ENCODE results near the gene ATF7.
"Not testable (repeated sequence)": the region's sequence is repeated elsewhere in the genome, so short reads cannot be mapped to it uniquely, and the experiment has no call there.

ATF7 gene

GRCh38 chr12:53623548-53624385 is 2.4 kb downstream of the ATF7 start:
- H3K4me3 Mint-ChIP-seq = peak overlapping the region; percentile 36 to 98
- peaks cover 17% of the 10 kb centered on the region for H3K36me3 Mint-ChIP-seq (ENCODE audit: insufficient read depth)
- H3K9me3 Mint-ChIP-seq = no peaks in the 10 kb centered on the region
- H3K27me3 Mint-ChIP-seq = no peaks in the 10 kb centered on the region
- DNase-seq (no peak), ATAC-seq (replicated peaks) (no peak)
- peaks cover 15 to 43% of the 10 kb centered on the region in 2 donors for H3K4me1 Mint-ChIP-seq (ENCODE audit: low read depth in 2 of 2)
- H3K27ac Mint-ChIP-seq = peak overlapping the region; percentile 5 to 65

DNA sequence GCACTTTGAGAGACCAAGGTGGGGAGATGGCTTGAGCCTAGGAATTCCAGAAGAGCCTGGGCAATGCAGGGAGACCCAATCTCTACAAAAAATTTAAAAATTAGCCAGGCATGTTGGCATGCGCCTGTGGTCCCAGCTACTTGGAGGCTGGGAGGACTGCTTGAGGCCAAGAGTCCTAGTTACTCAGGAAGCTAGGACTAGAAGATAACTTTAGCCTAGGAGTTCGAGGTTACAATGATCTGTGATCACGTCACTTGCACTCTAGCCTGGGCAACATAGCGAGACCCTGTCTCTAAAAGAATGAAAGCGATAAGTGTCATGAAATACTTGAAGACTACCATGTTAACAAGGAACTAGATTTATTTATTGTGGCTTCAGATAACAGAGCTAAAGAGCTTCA is 3.5 kb downstream of the ATF7 start:
- no peak overlapping the region for H3K27ac Mint-ChIP-seq
- H3K9me3 Mint-ChIP-seq = no peaks in the 10 kb centered on the region
- H3K4me1 Mint-ChIP-seq (ENCODE audit: low read depth in 2 of 2) = peaks cover 23 to 52% of the 10 kb centered on the region in 2 donors
- peaks cover 17% of the 10 kb centered on the region for H3K36me3 Mint-ChIP-seq (ENCODE audit: insufficient read depth)
- no peak overlapping the region for H3K4me3 Mint-ChIP-seq
- DNase-seq (no peak), ATAC-seq (replicated peaks) (no peak)
- no peaks in the 10 kb centered on the region for H3K27me3 Mint-ChIP-seq

DNA sequence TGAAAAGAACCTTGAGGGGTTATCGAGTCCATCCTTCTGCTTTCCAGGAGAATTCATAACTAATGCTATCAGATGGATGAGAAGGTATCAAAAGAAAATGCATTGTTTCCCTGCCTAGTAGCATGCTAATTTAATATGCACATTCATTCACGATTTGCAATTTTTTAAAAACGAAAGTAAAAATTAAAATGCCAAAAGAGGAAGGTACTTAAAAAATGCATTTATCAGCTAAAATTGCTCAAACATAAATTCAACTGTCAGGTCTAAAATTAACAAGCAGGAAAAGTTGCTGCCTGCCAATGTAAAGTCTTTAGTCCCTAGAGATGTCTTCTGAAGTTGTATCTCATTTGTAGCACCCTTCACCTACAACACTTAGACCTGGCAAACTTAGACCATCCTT is 7.9 kb downstream of the ATF7 start:
- Mint-ChIP-seq H3K36me3 (ENCODE audit: insufficient read depth) (peaks cover 10% of the 10 kb centered on the region), H3K9me3 (no peaks in the 10 kb centered on the region), H3K27ac (peak overlapping the region; percentile 84 to 93), H3K27me3 (no peaks in the 10 kb centered on the region), H3K4me1 (ENCODE audit: low read depth in 2 of 2) (peaks cover 9 to 32% of the 10 kb centered on the region in 2 donors), H3K4me3 (peak overlapping the region; percentile 45 to 77)
- no peak for DNase-seq
- ATAC-seq (replicated peaks) = no peak

GRCh38 chr12:53617700-53618099 is 8.5 kb downstream of the ATF7 start:
- H3K27ac Mint-ChIP-seq = peak overlapping the region; percentile 84 to 93
- H3K4me1 Mint-ChIP-seq (ENCODE audit: low read depth in 2 of 2) = peaks cover 9 to 27% of the 10 kb centered on the region in 2 donors
- no peak for DNase-seq
- H3K36me3 Mint-ChIP-seq (ENCODE audit: insufficient read depth) = peaks cover 10% of the 10 kb centered on the region
- H3K4me3 Mint-ChIP-seq = peak overlapping the region; percentile 45 to 77
- no peaks in the 10 kb centered on the region for H3K9me3 Mint-ChIP-seq
- H3K27me3 Mint-ChIP-seq = no peaks in the 10 kb centered on the region
- no peak for ATAC-seq (replicated peaks)

DNA sequence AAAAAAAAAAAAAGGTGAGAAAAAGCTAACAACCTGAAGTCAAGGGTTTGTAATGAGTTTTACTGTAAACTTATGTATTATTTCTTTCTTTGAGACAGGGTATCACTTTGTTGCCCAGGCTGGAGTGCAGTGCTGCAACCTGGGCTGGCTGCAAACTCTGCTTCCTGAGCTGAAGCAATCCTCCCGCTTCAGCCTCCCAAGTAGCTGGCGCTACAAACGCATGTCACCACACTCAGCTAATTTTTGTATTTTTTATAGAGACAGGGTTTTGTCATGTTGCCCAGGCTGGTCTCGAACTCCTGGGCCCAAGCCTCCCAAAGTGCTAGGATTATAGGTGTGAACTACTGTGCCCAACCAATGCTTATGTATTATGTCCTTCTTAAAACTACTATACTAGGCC is 9.2 kb downstream of the ATF7 start:
- Mint-ChIP-seq H3K27me3 (no peaks in the 10 kb centered on the region), H3K4me3 (no peak overlapping the region), H3K27ac (no peak overlapping the region), H3K36me3 (ENCODE audit: insufficient read depth) (peaks cover 13% of the 10 kb centered on the region), H3K9me3 (no peaks in the 10 kb centered on the region), H3K4me1 (ENCODE audit: low read depth in 2 of 2) (peaks cover 9 to 26% of the 10 kb centered on the region in 2 donors)
- ATAC-seq (replicated peaks) (no peak), DNase-seq (no peak)

DNA sequence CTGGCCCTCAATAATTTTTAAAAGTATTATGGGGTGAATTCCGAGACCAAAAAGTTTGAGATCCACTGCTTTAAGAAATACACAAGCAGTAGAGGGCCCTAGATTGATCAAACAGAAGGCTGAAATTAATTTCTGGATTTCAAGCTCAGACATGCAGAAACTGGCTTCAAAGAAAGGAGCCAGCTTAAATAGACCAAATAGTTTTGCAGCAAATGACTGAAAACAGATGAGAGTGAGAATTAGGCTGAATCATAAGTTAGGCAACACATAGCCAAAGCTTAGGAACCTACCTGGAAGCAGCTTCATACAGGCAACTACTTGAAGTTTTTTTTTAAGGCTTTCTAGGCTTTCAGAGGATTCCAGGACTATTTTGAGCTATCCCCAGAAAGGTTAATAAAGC is 12.4 kb downstream of the ATF7 start:
- no peak overlapping the region for H3K27ac Mint-ChIP-seq
- H3K36me3 Mint-ChIP-seq (ENCODE audit: insufficient read depth) = peaks cover 15% of the 10 kb centered on the region
- no peaks in the 10 kb centered on the region for H3K9me3 Mint-ChIP-seq
- no peaks in the 10 kb centered on the region for H3K27me3 Mint-ChIP-seq
- no peak for DNase-seq
- no peak for ATAC-seq (replicated peaks)
- H3K4me1 Mint-ChIP-seq (ENCODE audit: low read depth in 2 of 2) = peaks cover 9 to 22% of the 10 kb centered on the region in 2 donors
- H3K4me3 Mint-ChIP-seq = no peak overlapping the region

GRCh38 chr12:53612978-53613377 is 13.2 kb downstream of the ATF7 start:
- Mint-ChIP-seq H3K36me3 (ENCODE audit: insufficient read depth) (peaks cover 18% of the 10 kb centered on the region), H3K27me3 (no peaks in the 10 kb centered on the region), H3K9me3 (no peaks in the 10 kb centered on the region), H3K4me1 (ENCODE audit: low read depth in 2 of 2) (peaks cover 3 to 16% of the 10 kb centered on the region in 2 donors), H3K27ac (peak overlapping the region in 1 of 2 donors; percentile 25), H3K4me3 (no peak overlapping the region)
- no peak for DNase-seq
- no peak for ATAC-seq (replicated peaks)

DNA sequence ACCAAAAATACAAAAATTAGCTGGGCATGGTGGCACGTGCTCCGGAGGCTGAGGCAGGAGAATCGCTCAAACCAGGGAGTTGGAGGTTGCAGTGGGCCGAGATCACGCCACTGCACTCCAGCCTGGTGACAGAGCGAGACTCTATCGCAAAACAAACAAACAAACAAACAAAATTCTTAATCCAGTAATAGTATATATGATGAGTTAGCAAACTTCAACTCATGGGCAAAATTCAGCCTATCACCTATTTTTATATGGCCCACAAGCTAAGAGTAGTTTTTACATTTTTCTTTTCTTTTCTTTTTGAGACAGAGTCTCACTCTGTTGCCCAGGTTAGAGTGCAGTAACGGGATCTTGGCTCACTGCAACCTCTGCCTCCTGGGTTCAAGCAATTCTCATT is 14.9 kb downstream of the ATF7 start:
- Mint-ChIP-seq H3K4me1 (ENCODE audit: low read depth in 2 of 2) (peaks cover 0 to 8% of the 10 kb centered on the region in 2 donors), H3K4me3 (no peak overlapping the region), H3K27me3 (no peaks in the 10 kb centered on the region), H3K36me3 (ENCODE audit: insufficient read depth) (peaks cover 21% of the 10 kb centered on the region), H3K9me3 (no peaks in the 10 kb centered on the region), H3K27ac (no peak overlapping the region)
- DNase-seq = no peak
- no peak for ATAC-seq (replicated peaks)

DNA sequence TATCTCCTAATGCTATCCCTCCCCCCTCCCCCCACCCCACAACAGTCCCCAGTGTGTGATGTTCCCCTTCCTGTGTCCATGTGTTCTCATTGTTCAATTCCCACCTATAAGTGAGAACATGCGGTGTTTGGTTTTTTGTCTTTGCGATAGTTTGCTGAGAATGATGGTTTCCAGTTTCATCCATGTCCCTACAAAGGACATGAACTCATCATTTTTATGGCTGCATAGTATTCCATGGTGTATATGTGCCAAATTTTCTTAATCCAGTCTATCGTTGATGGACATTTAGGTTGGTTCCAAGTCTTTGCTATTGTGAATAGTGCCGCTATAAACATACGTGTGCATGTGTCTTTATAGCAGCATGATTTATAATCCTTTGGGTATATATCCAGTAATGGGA is 19.5 kb downstream of the ATF7 start:
- DNase-seq; H3K9me3 Mint-ChIP-seq; ATAC-seq (replicated peaks); H3K27me3 Mint-ChIP-seq; H3K27ac Mint-ChIP-seq; H3K4me3 Mint-ChIP-seq: not testable (repeated sequence)
- peaks cover 7 to 22% of the 10 kb centered on the region in 2 donors for H3K4me1 Mint-ChIP-seq (ENCODE audit: low read depth in 2 of 2)
- H3K36me3 Mint-ChIP-seq (ENCODE audit: insufficient read depth) = peaks cover 15% of the 10 kb centered on the region

GRCh38 chr12:53604581-53604980 is 21.6 kb downstream of the ATF7 start:
- no peak for ATAC-seq (replicated peaks)
- DNase-seq = no peak
- Mint-ChIP-seq H3K4me3 (no peak overlapping the region), H3K4me1 (ENCODE audit: low read depth in 2 of 2) (peaks cover 7 to 23% of the 10 kb centered on the region in 2 donors), H3K9me3 (no peaks in the 10 kb centered on the region), H3K27me3 (no peaks in the 10 kb centered on the region), H3K27ac (no peak overlapping the region), H3K36me3 (ENCODE audit: insufficient read depth) (peaks cover 22% of the 10 kb centered on the region)

DNA sequence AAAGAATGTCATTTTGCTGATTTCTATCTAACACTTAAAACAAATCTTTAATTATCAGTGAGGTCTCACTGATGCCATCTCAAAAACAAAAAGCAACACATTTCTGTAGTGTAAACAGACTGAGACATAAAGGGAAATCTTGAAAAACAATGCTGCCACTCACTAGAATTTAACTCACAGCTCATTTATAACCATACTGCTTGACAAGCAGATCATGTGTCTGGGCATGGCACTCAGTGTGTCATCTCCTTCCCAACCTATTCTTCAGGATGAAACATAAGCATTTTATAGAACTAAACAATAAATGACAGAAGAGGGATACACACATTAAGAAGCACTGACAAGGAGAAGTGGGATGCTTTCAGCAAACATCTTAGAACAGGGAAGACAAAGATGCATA is 22.4 kb downstream of the ATF7 start:
- Mint-ChIP-seq H3K27ac (peak overlapping the region; percentile 35 to 39), H3K9me3 (no peaks in the 10 kb centered on the region), H3K4me1 (ENCODE audit: low read depth in 2 of 2) (peaks cover 7 to 23% of the 10 kb centered on the region in 2 donors), H3K4me3 (no peak overlapping the region), H3K36me3 (ENCODE audit: insufficient read depth) (peaks cover 18% of the 10 kb centered on the region), H3K27me3 (no peaks in the 10 kb centered on the region)
- no peak for ATAC-seq (replicated peaks)
- DNase-seq = no peak

DNA sequence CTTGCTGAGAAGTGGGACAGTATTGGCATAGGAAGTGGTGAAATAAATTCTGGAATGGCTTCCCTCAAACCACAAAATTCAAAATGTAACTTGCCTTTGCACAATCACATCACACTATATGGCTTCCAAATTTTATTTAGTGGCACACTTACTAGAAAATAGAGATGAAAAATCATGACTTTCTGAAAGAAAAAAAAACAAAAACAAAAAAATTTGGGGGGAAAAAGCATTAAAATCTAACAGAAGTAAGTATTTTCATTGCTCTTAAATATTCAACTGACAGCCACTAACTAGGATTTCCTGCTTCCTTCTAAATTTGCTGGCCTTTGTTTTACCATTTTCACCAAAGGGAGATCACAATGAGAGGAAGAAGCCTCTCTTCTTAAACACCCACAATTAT is 23.0 kb downstream of the ATF7 start:
- H3K27ac Mint-ChIP-seq = peak overlapping the region; percentile 39 to 49
- no peaks in the 10 kb centered on the region for H3K27me3 Mint-ChIP-seq
- peaks cover 7 to 23% of the 10 kb centered on the region in 2 donors for H3K4me1 Mint-ChIP-seq (ENCODE audit: low read depth in 2 of 2)
- no peak overlapping the region for H3K4me3 Mint-ChIP-seq
- H3K9me3 Mint-ChIP-seq = no peaks in the 10 kb centered on the region
- no peak for DNase-seq
- ATAC-seq (replicated peaks) = no peak
- H3K36me3 Mint-ChIP-seq (ENCODE audit: insufficient read depth) = peaks cover 18% of the 10 kb centered on the region

DNA sequence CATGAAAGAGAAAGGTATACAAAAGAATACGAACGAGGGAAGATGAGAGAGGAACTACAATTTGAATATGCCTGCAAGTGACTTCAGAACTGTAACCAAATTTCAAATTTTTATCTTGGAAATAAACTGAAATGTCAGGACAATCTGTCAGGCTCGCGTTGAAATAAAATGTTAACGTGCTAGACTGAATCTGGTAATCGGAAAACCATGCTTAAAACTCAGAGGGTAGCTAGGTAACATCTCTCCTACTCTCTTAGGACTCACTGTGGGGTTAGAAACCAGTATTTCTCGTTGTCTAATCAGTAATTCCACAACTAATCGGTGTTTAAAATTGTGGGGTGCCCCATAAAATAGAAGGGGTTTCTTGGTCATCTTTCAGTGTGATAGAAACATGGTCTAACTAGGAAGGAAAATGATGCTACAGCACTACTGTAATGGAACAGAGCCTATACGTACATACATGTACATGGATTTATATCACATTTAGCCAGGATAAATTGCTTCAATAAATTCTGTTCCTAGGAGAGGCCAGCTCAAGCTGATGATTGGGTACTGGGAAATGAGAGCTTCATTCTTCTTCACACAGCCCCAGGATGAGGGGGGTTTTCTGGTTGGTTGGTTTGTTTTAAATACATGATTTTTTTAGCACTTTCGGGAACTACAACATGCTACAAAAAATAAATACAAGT is 23.9 kb downstream of the ATF7 start:
- Mint-ChIP-seq H3K4me3 (no peak overlapping the region), H3K36me3 (ENCODE audit: insufficient read depth) (peaks cover 18% of the 10 kb centered on the region), H3K27me3 (no peaks in the 10 kb centered on the region), H3K4me1 (ENCODE audit: low read depth in 2 of 2) (peaks cover 7 to 23% of the 10 kb centered on the region in 2 donors), H3K9me3 (no peaks in the 10 kb centered on the region), H3K27ac (peak overlapping the region in 1 of 2 donors; percentile 49)
- DNase-seq (no peak), ATAC-seq (replicated peaks) (no peak)
